GM21825 (cell line): ENCODE results near the gene HLA-C.
A peak's percentile ranks its signal among the peaks of the same experiment; 100 is the strongest.
"Not testable (repeated sequence)": the region's sequence is repeated elsewhere in the genome, so short reads cannot be mapped to it uniquely, and the experiment has no call there.

Experiments
- ATAC-seq: cut with Tn5 transposase; IDR thresholded peaks from one replicate; pipeline ENCODE4 v1.9.1; 2021; ENCODE audit warnings: mild to moderate bottlenecking, moderate library complexity; ENCODE audit not compliant: unreplicated experiment

HLA-C gene

DNA sequence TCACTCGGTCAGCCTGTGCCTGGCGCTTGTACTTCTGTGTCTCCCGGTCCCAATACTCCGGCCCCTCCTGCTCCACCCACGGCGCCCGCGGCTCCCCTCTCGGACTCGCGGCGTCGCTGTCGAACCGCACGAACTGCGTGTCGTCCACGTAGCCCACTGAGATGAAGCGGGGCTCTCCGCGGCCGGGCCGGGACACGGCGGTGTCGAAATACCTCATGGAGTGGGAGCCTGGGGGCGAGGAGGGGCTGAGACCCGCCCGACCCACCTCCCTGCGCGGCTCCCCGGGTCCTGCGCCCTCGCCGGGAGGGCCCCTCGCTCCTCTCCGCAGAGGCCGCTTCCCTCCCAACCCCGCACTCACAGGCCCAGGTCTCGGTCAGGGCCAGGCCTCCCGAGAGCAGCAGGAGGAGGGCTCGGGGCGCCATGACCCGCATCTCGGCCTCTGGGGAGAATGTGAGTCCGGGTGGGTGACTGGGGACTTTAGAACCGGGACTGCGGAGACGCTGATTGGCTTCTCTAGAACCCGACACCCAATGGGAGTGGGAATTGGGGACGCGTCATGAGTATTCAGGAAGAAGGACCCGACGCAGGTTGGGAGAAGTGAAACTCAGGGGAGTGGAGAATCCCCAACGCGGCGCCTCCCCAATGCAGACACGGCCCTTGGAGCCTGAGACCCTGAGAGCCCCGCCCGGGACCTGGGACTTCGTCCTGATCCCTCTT, at the start of gene HLA-C:
Gene HLA-C, minus strand, starts transcription at position 452 of the 717 bp plus-strand sequence. Its CDS starts 21 bp downstream, at position 431.
- peak; percentile 79 for ATAC-seq

GRCh38 chr6:31321005-31321707, 49.3 kb upstream of the HLA-C start:
- ATAC-seq: no peak

DNA sequence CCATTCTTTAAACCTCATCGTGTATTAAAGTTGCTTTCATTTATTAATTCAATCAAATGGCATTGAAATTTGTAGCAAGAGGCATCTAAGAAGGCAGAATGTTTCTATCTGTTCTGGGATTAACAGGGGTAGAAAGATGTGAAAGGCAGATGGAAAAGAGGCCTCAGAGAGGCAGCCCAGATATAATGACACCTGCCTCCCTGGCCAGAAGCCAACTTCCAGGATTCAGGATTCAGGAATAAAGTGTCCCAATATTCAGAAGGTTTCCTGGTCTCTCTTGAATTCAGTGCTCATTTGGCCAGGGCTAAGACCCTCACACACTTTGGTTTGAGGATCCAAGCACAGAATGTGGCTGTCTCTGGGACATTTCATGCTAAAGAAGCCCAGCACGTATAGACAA, 45.1 kb upstream of the HLA-C start:
- ATAC-seq: no peak

- ATAC-seq: no peak
Observed at GRCh38 chr6:31309641-31310040, 37.7 kb upstream of the HLA-C start.

- no peak for ATAC-seq
Observed at GRCh38 chr6:31308845-31309175, 36.9 kb upstream of the HLA-C start.

- ATAC-seq: no peak
Observed at GRCh38 chr6:31308050-31308844, 36.4 kb upstream of the HLA-C start.

GRCh38 chr6:31307669-31308049, 35.8 kb upstream of the HLA-C start:
- no peak for ATAC-seq

GRCh38 chr6:31305703-31306219, 33.9 kb upstream of the HLA-C start:
- ATAC-seq: no peak

GRCh38 chr6:31304683-31305082, 32.8 kb upstream of the HLA-C start:
- no peak for ATAC-seq

DNA sequence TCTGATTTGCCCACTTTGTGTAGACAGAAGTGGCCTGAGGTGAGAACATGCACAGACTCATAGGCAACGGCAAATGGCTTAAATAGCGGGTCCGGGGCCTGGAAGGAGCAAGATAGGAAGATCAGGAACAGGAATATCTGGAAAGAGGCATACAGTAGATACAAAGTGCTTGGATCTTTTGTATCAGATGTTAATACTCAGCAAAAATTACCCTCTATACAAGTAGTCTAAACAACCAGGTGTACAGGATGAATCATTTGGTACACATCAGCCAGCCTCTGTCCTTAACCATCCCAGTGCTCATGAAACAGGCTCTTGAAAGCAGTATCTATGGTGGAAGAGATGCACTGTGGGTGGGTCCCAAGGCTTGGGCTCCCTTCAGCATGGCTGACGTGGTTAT, 28.9 kb upstream of the HLA-C start:
- ATAC-seq: no peak

GRCh38 chr6:31299947-31300346, 28.1 kb upstream of the HLA-C start:
- no peak for ATAC-seq

DNA sequence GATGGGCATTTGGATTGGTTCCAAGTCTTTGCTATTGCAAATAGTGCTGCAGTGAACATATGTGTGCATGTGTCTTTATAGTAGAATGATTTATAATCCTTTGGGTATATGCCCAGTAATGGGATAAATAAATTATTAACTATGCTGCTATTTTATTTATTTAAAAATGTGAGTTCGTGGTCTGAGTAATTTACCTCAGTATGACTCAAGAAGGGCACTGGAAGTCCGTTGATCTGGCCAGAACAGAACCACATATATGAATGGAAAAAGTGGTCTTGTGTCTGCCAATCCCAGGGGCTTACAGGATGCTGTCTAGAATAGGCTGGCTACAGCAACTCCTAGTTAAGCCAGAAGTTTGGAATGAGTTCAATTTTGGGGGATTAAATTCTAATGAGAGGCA, 27.6 kb upstream of the HLA-C start:
- no peak for ATAC-seq

- no peak for ATAC-seq
Observed at GRCh38 chr6:31294056-31294455, 22.2 kb upstream of the HLA-C start.

- ATAC-seq: no peak
Observed at GRCh38 chr6:31293343-31293742, 21.5 kb upstream of the HLA-C start.

DNA sequence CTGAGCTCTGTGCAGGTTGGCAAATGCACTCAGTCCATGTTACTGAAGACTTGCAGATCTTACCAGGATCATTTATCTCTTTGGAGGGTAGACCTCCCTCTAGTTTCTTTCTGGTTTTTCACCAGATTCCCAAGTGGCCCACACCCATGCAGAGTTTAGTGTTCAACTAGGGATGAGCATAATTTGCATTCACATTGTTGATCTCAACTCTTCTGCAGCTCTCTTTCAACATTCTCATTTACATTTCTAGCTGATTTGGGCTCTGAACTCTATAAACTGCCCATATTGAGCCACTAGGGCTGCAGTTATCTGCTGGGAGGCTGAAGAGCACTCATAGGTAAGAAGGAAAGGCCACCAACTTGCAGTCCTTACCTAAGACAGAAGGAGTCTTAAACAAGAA, 17.9 kb upstream of the HLA-C start:
- no peak for ATAC-seq

DNA sequence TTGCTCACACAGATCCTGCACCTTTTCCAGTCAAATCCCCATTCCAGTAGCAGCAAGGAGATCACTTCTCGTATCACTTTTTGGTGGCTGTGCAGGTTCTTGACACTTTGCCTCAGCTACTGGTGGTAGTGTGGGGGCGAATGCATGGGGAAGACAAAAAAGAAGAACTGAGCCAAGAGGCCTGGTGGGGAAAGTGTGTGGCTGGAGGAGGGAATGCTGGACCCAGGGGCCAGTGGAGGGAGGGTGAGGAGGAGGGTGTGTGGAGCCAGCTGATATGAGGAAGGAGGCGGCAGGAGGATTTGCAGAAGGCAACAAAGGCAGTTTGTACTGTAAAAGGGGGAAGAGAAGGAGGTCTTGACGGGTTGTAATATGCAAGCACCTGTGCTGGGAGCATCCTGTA, 15.7 kb upstream of the HLA-C start:
- no peak for ATAC-seq

DNA sequence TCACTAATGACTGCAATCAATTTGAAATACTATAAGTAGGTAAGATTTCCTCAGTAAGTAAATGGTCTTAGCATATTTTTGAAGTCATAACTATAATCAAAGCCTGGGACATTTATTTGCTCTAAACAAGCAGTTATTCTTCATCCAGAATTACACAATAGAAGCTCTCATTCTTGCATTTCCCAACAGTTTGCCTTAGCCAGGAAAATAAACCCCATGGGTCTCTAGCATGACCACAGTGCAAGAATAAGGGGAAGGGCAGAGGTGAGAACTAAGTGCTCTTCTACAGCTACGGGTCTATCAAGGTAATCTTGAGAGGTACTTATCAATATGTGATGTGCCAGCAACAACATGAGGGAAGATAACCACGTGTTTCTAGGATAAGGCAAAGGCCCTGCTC, 14.1 kb upstream of the HLA-C start:
- ATAC-seq: no peak

DNA sequence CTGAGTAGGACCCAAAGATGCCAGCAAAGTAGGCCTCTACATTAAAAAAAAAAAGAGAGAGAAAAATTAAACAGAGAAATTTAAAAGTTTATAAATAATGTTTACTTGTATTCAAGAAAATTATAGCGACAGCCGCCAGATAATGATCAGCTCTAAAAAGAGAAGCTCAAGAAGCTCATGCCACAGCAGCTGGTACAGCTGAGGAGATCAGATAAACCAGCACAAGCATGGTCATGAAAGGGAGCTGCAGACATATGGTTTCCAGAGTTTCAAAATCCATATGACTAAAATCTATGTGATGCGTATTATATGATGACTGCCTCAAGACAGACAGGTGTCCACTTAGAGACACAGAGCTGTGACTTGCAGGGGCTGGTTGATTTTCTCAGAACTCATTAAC, 13.6 kb upstream of the HLA-C start:
- ATAC-seq: no peak

- ATAC-seq: not testable (repeated sequence)
Observed at GRCh38 chr6:31279647-31280046, 7.8 kb upstream of the HLA-C start.

DNA sequence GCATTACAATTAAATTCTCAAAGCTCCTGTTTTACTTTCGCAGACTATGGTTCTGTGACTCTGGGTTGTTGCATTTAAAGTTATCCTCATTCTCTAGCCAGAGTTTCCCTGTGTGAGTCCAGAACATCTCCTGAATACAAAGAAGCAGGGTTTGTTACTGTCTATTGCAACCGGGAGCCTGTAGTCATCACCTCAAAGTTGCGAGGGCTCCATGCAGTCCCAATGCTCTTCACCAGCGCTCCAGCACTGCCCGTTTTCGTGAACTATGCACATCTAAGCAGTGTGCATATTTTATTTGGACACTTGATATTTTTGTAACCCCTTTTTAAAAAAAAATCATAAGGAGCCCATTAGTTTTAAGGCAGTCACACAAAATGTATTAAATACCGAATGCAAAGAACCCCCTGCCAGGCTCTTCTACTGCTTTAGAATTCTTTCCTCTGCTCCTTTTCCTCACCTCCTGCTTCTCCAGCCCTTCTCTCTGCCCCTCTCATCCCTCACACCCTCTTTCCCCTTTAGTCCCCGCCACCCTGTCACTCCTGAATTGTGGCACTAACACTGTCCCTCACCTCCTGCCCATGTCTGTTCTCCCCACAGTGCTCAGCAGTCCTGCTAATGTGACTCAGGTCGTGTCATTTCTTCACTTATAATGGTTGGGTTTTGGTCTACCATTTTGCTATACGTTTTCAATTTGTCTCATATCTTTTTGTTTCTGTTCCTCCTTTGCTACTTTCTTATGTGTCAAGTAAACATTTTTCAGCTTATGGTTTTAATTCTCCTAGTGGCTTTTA, 1.1 kb upstream of the HLA-C start:
- no peak for ATAC-seq

DNA sequence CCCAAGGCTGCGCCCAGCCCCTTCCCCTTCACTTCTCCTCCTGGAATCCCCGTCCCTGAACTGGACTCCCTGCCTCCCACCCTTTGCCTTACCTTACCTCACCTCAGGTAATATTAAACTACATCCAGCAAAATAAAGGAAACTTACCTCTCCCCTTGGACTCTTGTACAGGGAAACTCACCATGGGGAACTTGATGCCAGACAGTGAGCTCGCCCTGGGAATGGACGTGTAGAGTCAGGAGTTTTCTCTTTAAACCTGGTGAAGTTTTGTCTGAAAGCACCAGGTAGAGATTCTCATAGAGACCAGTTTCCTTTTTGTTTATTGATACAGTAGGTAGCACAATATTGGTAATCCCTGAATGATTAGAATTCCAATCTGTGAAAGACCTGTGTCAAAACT, 544 bp upstream of the HLA-C start:
- no peak for ATAC-seq
